OCI-LY7 (cell line): ENCODE results near the gene EIF4H. TPM values are rescaled to one million over a fixed set of nuclear protein-coding genes. Genes with fewer than 3 reads are reported as not detected.

ENCODE experiments used
- BruUV-seq: library from RNA; stranded (reverse); fragments of 400-500 nt; replicated peaks from 2 replicates; lab custom pipeline; 2021; lab: Mats Ljungman, UMichigan
- CTCF ChIA-PET: fragments of 300-600 bp; sonication (Branson Sonifier 250); formaldehyde crosslinking; loops from one replicate; lab custom pipeline; 2022; ENCODE audit warnings: antibody characterized with exemption; ENCODE audit not compliant: unreplicated experiment; lab: Charles Lee
- POLR2A ChIA-PET: fragments of 300-600 bp; sonication (Branson Sonifier 250); formaldehyde crosslinking; loops from one replicate; lab custom pipeline; 2022; ENCODE audit warnings: antibody characterized with exemption; lab: Charles Lee
- DNase-seq: peaks from one replicate; pipeline ENCODE4 v3.0.0-alpha.2; 2015; ENCODE audit warnings: low spot score
- H2AFZ ChIP-seq: fragments of 200-600 bp; sonication (generic), shearing (Covaris generic); 2 replicates; pipeline ENCODE4 v1.6.1; 2014; ENCODE audit warnings: mild to moderate bottlenecking, antibody characterized with exemption, low read length, moderate library complexity
- H3K27ac ChIP-seq: fragments of 200-600 bp; sonication (generic); 2 replicates; pipeline ENCODE4 v1.5.1; 2014; ENCODE audit warnings: mixed run types, low read depth, mild to moderate bottlenecking, moderate library complexity, low read length, inconsistent platforms; ENCODE audit not compliant: poor library complexity, severe bottlenecking
- H3K36me3 ChIP-seq: fragments of 200-600 bp; sonication (generic); 2 replicates; pipeline ENCODE4 v1.6.1; 2014; ENCODE audit warnings: mild to moderate bottlenecking, antibody characterized with exemption, low read length, moderate library complexity, mixed read lengths; ENCODE audit not compliant: insufficient read depth
- H3K4me1 ChIP-seq: fragments of 200-600 bp; sonication (generic); 2 replicates; pipeline ENCODE4 v1.5.1; 2014; ENCODE audit warnings: mild to moderate bottlenecking, low read length; ENCODE audit not compliant: insufficient read depth, poor library complexity, severe bottlenecking
- H3K4me2 ChIP-seq: fragments of 200-600 bp; sonication (generic); 2 replicates; pipeline ENCODE4 v1.6.1; 2014; ENCODE audit warnings: mild to moderate bottlenecking, low read length
- H3K4me3 ChIP-seq: fragments of 200-600 bp; sonication (generic); 2 replicates; pipeline ENCODE4 v1.5.1; 2014; ENCODE audit warnings: mild to moderate bottlenecking, low read depth, low read length; ENCODE audit not compliant: poor library complexity, severe bottlenecking
- H3K79me2 ChIP-seq: fragments of 200-600 bp; sonication (generic); 2 replicates; pipeline ENCODE4 v1.6.1; 2016; ENCODE audit warnings: low read depth, mild to moderate bottlenecking, low read length, moderate library complexity, mixed read lengths; ENCODE audit not compliant: insufficient read depth
- H3K9me2 ChIP-seq: fragments of 200-600 bp; sonication (generic); 2 replicates; pipeline ENCODE4 v1.6.1; 2016; ENCODE audit warnings: mild to moderate bottlenecking, low read length, mixed read lengths; ENCODE audit not compliant: insufficient read depth
- H3K9me3 ChIP-seq: fragments of 200-600 bp; sonication (generic); 2 replicates; pipeline ENCODE4 v1.6.1; 2014; ENCODE audit warnings: mild to moderate bottlenecking, mixed run types, low read length, mixed read lengths
- H4K20me1 ChIP-seq: fragments of 200-600 bp; sonication (generic); 2 replicates; pipeline ENCODE4 v1.6.1; 2014; ENCODE audit warnings: mild to moderate bottlenecking, antibody characterized with exemption, low read length, moderate library complexity, mixed read lengths; ENCODE audit not compliant: insufficient read depth
- EZH2phosphoT487 ChIP-seq: fragments of 200-600 bp; sonication (generic); IDR thresholded peaks from 2 replicates; pipeline ENCODE4 v1.6.1; 2018; ENCODE audit warnings: low read depth, borderline replicate concordance, mild to moderate bottlenecking, mixed run types, antibody characterized with exemption, low read length, moderate library complexity, mixed read lengths
- intact Hi-C: fragments of 100-400 bp; cut with micrococcal nuclease; formaldehyde crosslinking; loops from one replicate; pipeline ENCODE4 v1.10.0; 2022; ENCODE audit not compliant: unreplicated experiment
- total RNA-seq, 2 experiments: library from RNA; depleted of rRNA in 1 of 2; stranded (reverse); fragments of >200 nt in 1 of 2; shearing (Covaris generic) in 1 of 2; gene quantifications; 2 replicates each; pipeline ENCODE4 v1.2.3, GENCODE V29; 2014 to 2022
- TF ChIP-seq, protein P1 (sequence below): fragments of 200-600 bp; sonication (generic); conservative IDR thresholded peaks from 2 replicates; pipeline ENCODE4 v1.5.1; 2014; ENCODE audit warnings: mild to moderate bottlenecking, antibody characterized with exemption, low read length, moderate library complexity, mixed read lengths

Gene EIF4H
- total RNA-seq, 2 experiments from 2014 or later: 202 to 345 TPM

DNA sequence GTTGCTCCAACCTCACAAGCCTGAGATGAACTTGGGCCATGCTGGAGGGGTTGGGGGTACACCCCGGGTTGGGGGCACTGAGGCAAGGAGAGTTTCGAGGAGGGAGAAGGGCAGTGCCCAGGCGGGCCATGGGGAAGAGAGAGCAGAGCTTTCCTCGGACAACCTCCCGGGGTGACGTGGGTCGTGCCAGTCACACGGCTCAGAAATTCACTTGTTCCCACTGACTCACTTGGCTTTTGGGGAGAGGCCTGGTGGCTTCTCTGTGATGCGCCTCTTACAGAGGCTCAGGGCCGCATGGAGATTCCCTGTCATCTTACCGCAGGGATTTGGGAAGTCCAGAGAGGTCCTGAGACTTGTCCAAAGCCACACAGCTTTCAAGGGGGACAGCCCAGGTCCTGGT lies 38.5 kb downstream of the EIF4H start:
- Histone ChIP-seq H3K9me3 (no peaks in the 10 kb centered on the region), H4K20me1 (no peaks in the 10 kb centered on the region), H3K79me2 (peaks cover 9% of the 10 kb centered on the region; the same call in 1 of the 2 replicates), H3K27ac (peak overlapping the region; percentile 6), H3K9me2 (no peaks in the 10 kb centered on the region), H3K4me2 (peak overlapping the region; percentile 4; the same call in 1 of the 2 replicates), H3K4me3 (no peak overlapping the region), H2AFZ (no peak overlapping the region), H3K4me1 (peaks cover 65% of the 10 kb centered on the region), H3K36me3 (0 out of 2 replicates have a peak, but pooled peaks cover 3% of the 10 kb centered on the region)
- BruUV-seq: no TSS peak
- no peak for TF ChIP-seq EZH2phosphoT487
- TF ChIP-seq, protein P1, sequence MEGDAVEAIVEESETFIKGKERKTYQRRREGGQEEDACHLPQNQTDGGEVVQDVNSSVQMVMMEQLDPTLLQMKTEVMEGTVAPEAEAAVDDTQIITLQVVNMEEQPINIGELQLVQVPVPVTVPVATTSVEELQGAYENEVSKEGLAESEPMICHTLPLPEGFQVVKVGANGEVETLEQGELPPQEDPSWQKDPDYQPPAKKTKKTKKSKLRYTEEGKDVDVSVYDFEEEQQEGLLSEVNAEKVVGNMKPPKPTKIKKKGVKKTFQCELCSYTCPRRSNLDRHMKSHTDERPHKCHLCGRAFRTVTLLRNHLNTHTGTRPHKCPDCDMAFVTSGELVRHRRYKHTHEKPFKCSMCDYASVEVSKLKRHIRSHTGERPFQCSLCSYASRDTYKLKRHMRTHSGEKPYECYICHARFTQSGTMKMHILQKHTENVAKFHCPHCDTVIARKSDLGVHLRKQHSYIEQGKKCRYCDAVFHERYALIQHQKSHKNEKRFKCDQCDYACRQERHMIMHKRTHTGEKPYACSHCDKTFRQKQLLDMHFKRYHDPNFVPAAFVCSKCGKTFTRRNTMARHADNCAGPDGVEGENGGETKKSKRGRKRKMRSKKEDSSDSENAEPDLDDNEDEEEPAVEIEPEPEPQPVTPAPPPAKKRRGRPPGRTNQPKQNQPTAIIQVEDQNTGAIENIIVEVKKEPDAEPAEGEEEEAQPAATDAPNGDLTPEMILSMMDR: no peak
- DNase-seq: no peak
- CTCF ChIA-PET: no interaction called here
- intact Hi-C loops: loop anchor here (10.0 kb wide), 1 partner anchor 252 kb away; no protein-coding TSS in a partner anchor
- POLR2A ChIA-PET: interaction anchor here (1.3 to 1.4 kb wide), 2 partner anchors 8 to 90 kb away, joined by 3 read pairs; no protein-coding TSS in a partner anchor

DNA sequence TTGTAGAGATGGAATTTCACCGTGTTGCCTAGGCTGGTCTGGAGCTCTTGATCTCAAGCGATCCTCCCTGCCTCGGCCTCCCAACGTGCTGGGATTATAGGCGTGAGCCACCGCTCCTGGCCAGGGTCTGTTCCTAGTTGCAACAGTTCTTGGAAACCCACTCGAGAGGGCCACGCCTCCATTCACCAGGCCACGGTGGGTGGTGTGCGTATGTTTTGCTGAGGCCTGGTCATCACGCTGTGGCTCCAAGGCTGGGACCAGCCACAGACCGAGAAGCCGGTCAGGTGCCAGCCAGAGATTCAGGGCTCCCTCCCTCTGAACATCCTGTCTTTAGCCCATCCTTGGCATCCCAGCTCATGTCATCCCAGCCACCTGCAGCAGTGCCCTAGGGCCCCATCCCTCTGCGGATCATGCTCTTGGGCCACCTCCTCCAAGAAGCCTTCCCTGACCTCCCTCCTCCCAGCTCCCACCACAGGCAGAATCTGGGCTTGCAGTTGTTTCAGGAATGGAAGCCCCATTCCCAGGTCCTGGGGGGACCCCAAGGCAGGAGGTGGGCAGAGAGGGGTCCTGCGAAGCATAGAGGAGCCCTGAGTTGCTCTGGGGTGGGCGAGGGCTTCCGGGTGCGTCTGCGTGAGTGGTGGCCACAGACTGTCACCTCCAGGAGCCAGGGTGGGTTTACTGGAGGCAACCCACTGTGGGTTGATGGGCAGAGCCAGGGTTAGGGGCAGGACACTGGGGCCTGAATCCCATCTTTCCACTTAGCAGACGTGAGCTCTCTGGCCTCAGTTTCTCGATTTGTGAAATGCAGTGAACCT lies 40.9 kb downstream of the EIF4H start:
- no peak for DNase-seq
- no peak overlapping the region for H3K4me2 ChIP-seq
- peaks cover 13% of the 10 kb centered on the region for H3K36me3 ChIP-seq
- no peaks in the 10 kb centered on the region for H3K9me2 ChIP-seq
- H3K4me1 ChIP-seq: peaks cover 73% of the 10 kb centered on the region
- ChIA-PET CTCF (no interaction called here), POLR2A (no interaction called here)
- no peak overlapping the region for H3K4me3 ChIP-seq
- peaks cover 9% of the 10 kb centered on the region; the same call in 1 of the 2 replicates for H3K79me2 ChIP-seq
- peak overlapping the region; percentile 66 for H3K27ac ChIP-seq
- H3K9me3 ChIP-seq: no peaks in the 10 kb centered on the region
- H4K20me1 ChIP-seq: no peaks in the 10 kb centered on the region
- H2AFZ ChIP-seq: no peak overlapping the region
- TF ChIP-seq, protein P1: no peak
- TF ChIP-seq EZH2phosphoT487: no peak
- intact Hi-C loops: loop anchor here (10.0 kb wide), 1 partner anchor 250 kb away; no protein-coding TSS in a partner anchor
- BruUV-seq: no TSS peak
